GM10248 (cell line): ENCODE results near the gene ZNF614.

Experiments
- CTCF ChIA-PET: fragments of 300-600 bp; sonication (Branson Sonifier 250); formaldehyde crosslinking; extraction: SDS; loops from one replicate; lab custom pipeline; 2021; ENCODE audit warnings: antibody characterized with exemption; lab: Yijun Ruan, JAX
- POLR2A ChIA-PET: fragments of 350-650 bp; sonication (Branson Sonifier 250); formaldehyde crosslinking; extraction: SDS; loops from one replicate; lab custom pipeline; 2020; ENCODE audit warnings: antibody characterized with exemption; lab: Yijun Ruan, JAX
- DNase-seq: peaks from one replicate; pipeline ENCODE4 v3.0.0; 2012; ENCODE audit errors: extremely low spot score
- CTCF ChIP-seq: IDR thresholded peaks from 2 replicates; pipeline ENCODE4 v1.5.1; 2012; ENCODE audit warnings: mild to moderate bottlenecking, low read depth; ENCODE audit errors: extremely low read depth, missing control alignments, control extremely low read depth

Gene ZNF614

GRCh38 chr19:51971624-51972023 is 56.6 kb downstream of the ZNF614 start:
- TF ChIP-seq CTCF, result no peak
- CTCF ChIA-PET, result no interaction called here
- POLR2A ChIA-PET, result no interaction called here
- DNase-seq, result no peak

GRCh38 chr19:51970718-51971117 is 57.5 kb downstream of the ZNF614 start:
- ChIA-PET POLR2A (no interaction called here), CTCF (no interaction called here)
- DNase-seq, result no peak
- TF ChIP-seq CTCF, result no peak

DNA sequence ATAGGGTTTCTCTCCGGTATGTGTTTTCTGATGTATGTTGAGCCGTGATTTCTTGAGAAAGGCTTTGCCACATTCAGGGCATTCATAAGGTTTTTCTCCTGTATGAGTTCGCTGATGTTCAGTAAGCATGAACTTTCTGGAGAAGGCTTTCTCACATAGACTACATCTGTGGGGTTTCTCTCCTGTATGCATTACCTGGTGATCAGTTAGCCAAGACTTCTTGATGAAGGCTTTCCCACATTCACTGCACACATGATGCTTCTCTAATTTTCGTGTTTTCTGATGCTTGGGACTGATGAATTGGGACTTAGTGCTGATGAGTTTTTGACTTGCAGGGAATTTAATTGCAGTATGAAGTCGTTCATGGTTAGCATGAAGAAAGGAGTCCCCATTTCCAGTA is 62.6 kb downstream of the ZNF614 start:
- ChIA-PET CTCF (no interaction called here), POLR2A (no interaction called here)
- TF ChIP-seq CTCF, result no peak
- no peak for DNase-seq
